Sigmoid colon (tissue), 4 donors: ENCODE data around the gene COL4A1.

ENCODE experiments used
- CTCF ChIP-seq, 4 experiments: fragments of 450-650 bp in 3 of 4; fragments of 200-600 bp in 1 of 4; IDR thresholded peaks; one replicate each; pipeline ENCODE4 v1.5.1; 2016 to 2019; ENCODE audit warnings: antibody characterized with exemption in 4 of 4, mild to moderate bottlenecking in 3 of 4, moderate library complexity in 2 of 4
- EP300 ChIP-seq, 4 donors: sonication (generic); formaldehyde crosslinking; IDR thresholded peaks; one replicate each; pipeline ENCODE4 v1.6.1; 2017; ENCODE audit warnings: antibody characterized with exemption in 4 of 4
- POLR2AphosphoS5 ChIP-seq, 4 donors: sonication (generic); formaldehyde crosslinking; IDR thresholded peaks; one replicate each; pipeline ENCODE4 v1.6.1; 2017; ENCODE audit warnings: antibody characterized with exemption in 4 of 4

- TF ChIP-seq CTCF (IDR thresholded peaks at IDR 0.05) (no peak), EP300 (IDR thresholded peaks at IDR 0.05) (peak in 1 of 4 donors; percentile 41), POLR2AphosphoS5 (IDR thresholded peaks at IDR 0.05) (no peak)
These were observed 88.3 kb downstream of the COL4A1 start for GRCh38 chr13:110218581-110219201.
